ENCODE measurements around the gene ITGA7.

Gene ITGA7

GRCh38 chr12:55718015-55718414, 10.3 kb upstream of the ITGA7 start:
- DNase-seq, result no peak

- DNase-seq, result no peak
Measured at GRCh38 chr12:55717011-55718007, 9.6 kb upstream of the ITGA7 start.

GRCh38 chr12:55716582-55716957, 8.9 kb upstream of the ITGA7 start:
- no peak for DNase-seq

DNA sequence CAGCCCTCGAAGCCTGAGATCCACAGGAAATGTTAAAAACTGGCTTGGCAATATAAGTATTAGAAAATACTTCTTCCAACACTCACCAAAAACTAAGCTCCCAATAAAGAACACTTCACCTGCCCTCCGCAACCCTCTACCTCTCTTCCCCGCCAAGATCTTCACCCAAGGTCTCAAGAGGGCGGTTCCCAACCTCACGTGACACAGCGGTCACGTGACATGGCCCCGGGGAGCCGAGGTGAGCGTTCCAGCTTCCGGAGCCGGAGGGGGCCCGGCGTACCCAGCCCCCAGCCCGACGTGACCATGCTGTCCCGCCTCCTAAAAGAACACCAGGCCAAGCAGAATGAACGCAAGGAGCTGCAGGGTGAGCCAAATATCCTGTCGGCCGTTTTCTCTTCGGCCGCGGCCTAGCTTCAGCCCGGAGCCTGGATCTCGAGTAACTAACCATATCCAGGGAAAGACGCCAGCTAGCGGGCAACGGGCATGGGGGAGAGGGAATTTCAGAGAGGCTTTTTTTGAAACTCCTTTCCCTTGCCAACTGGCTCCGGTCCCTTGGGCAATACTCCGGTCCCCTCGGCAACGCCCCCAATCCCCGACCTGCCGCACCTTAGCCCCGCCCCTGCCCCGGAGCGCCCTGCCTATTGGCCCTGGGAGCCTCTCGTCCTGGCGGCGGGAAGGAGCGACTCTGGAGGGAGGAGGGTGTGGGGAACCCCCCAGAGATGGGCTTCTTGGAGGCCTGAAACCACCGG, 8.3 kb upstream of the ITGA7 start, which contains the start of gene BLOC1S1:
Gene BLOC1S1 (plus strand): TSS at position 214 of the 749 bp plus-strand sequence. CDS start 6 bp downstream, at position 220.
- DNase-seq, result peak; percentile 88

GRCh38 chr12:55715169-55715764, 7.6 kb upstream of the ITGA7 start:
- no peak for DNase-seq

DNA sequence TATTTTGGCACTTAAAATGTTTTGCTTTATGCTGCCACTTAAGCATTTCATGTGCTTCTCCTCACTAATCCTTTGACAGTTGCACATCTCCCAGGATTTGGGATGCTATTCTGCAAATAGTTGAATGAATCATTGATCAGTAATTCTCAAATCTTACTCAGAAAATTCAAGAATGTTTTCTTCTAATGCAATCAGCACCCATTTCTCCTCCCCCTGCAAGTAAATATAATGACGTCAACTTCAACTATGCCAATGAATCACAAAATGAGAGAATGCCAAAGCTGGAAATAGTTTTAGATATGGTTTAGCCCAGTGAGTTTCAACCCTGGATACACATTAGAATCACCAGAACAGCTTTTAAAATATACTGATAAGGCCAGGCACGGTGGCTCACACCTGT, 6.0 kb upstream of the ITGA7 start:
- DNase-seq, result no peak

DNA sequence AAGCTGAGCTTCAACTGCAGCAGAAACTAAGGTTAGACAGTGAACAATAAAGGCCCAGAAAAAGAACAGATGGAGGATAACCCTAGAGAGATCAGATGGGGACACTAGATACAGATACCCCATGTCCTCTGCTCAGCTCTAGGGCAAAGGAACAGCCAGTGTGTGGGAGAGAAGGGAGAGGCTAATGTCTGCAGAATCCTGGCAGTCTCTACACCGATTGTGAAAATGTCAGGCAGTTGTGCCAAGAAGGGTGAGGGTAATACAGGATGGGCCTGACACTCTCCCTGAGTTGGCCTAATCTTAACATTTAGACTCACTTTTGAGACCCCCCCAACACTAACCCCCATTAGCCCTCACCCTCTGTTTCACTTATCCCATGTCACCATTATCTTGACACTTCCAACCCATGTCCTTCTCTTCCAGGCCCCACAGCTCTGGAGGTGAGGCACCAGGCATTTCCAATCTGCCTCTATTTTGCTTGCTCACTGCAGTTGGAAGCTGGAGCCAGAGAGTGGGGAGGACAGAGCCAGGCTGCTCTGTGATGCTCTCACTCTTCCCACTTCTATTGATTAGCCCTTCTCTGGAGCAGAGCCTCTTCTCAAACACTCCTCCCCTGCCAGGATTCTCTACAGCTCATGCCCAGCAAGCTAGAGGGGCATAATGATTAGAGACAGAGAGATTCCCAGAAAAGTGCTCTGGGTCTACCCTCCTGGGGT, 5.2 kb upstream of the ITGA7 start:
- DNase-seq, result no peak

GRCh38 chr12:55711786-55712553, 4.3 kb upstream of the ITGA7 start:
- no peak for DNase-seq

GRCh38 chr12:55708695-55709233, 1.1 kb upstream of the ITGA7 start:
- no peak for DNase-seq

- DNase-seq, result no peak
Measured at GRCh38 chr12:55707219-55707671, 459 bp downstream of the ITGA7 start.

DNA sequence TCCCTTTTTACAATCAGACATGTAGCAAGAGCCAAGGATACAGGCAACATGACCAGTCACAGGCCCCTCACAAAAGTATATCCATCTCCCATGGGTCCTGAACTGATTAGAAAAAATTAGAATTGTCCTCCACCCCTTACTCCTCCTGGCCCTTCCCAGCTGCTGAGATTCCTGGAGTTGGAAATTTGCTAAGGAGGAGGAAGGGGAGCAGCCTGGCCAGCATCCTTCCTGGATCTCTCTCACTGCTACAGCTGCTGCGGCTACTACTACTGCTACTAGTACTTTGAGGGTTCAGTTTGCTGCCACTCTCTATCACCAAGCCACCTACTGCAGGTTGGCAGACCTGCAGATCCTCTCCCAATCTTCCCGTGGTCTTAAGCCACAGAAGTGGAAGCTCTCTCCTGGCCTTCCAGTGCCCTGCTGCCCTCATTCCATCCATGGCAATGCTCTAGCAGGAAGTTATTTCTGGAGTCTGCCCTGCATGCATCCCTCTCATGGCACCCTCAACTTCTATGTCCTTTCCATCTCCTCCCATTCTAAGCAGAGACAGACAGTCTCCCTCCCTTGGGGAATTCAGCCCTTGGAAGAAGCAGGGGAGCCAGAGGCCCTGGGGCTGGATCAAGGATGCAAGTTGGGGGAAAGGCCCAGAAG, 1.0 kb downstream of the ITGA7 start:
- DNase-seq, result no peak

- DNase-seq, result no peak
Measured at GRCh38 chr12:55705782-55706402, 1.8 kb downstream of the ITGA7 start.

DNA sequence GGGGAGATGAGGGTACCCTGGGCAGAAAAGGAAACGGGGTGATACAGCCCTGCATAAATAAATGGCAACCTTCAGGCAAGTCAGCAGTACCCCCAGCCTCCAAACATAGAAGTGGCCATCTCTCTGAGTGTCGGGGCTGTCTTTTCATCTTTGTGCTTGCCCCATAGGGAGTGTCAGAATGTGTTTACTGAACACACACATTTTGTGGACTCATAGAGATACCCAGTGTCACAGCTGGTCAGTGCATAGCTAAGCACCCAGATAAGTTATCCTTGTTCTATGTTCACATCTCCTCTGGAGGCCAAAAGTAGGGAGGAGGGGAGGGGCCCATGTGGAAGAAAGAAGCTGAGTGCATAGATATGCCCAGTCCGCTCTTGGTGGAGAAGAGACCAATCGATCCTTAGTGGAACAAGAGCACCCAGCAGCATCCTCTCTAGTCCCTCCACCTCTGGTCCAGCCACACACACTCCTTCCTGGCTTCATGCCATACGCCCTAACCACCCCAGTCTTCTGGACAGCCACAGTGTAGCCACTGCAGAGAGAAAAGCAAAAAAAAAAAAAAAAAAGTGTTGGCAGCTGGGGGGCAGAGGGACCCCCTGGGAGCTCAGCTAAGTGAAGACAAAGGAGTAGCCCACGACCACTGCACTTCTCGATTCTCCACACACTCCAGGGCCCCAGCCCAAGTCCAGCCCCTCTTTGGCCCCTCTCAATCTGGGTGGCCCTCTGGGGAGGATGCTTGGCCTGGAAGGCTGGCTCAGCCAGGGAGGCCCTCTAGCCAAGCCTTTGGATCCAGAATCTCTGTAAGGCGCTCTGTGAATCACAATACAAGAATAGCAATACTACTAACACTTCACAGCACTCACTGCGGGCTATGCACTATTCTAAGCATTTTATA, 2.6 kb downstream of the ITGA7 start:
- no peak for DNase-seq

DNA sequence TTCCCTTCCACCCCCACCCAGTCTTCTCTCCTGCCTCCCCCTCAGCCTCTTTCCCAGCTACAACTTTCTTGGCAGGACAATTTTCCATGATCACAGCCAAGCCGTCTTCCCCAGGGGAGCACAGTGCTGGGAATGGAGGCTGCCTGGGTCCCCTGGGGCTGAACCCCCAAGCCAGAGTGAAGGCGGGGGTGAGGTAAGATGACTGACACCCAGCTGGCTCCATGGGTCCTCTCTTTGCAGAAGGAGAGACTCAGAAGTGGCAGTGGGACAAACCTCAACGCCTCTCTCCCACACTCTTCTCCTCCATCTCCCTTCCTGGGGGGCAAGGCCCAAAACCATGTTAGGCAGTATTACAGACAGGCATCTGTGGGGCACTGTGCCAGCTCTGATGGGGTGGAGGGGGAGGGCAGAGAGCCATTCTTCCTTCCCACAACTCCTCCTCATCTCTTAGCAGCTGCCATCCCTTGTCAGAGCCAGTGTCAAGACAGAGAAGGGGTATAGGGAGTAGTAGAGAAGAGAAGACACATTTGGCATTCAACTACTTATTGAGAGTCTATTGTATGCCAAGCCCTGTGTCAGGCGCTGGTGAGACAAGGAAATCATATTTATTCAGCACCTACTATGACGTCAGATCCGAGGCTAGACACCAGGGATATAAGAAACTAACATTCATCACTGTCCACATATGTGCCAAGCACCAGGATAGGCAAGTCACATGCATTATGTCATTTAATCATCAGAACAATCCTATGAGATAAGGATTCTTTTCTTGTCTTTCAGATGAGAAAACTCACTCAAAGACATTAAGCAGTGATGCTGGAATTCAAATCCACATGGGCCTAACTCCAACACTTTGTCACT, 3.6 kb downstream of the ITGA7 start:
- DNase-seq, result no peak

DNA sequence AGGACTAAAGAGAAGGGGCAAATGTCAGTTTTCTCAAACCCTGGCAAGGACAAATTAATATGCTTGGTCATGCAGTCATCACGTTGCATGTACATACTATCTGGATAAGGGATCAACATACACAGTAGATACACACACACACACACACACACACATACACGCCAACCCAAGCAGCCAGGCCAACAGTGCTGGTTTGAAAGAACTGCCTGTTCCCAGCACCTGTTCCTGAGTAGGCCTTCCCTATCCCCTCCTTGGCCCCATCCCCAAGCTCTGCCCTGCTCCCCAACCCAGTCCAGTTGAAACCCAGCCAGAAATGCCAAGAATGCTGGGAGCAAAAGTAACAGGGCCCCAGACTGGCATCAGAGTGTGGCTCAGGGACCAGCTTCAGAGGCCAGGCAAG, 4.4 kb downstream of the ITGA7 start:
- no peak for DNase-seq

DNA sequence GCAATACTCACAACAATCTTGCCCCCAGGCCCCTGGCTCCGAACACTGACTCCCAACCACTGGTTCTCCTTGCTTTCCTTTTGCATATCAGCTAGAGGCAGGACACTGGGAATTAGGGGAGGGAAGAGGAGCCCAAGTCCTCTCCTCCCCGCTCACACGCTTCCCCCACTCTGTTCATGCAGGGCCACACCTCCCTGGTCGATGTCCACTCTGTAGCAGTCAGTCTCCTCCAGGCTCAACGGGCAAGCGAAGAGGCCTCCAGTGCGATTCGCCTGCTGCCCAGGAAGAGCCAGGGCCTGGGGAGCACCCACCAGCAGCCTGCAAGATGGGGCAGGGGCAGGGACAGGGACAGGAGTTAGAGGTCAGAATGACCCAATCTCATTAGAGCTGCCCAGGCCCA, 4.8 kb downstream of the ITGA7 start:
- no peak for DNase-seq

DNA sequence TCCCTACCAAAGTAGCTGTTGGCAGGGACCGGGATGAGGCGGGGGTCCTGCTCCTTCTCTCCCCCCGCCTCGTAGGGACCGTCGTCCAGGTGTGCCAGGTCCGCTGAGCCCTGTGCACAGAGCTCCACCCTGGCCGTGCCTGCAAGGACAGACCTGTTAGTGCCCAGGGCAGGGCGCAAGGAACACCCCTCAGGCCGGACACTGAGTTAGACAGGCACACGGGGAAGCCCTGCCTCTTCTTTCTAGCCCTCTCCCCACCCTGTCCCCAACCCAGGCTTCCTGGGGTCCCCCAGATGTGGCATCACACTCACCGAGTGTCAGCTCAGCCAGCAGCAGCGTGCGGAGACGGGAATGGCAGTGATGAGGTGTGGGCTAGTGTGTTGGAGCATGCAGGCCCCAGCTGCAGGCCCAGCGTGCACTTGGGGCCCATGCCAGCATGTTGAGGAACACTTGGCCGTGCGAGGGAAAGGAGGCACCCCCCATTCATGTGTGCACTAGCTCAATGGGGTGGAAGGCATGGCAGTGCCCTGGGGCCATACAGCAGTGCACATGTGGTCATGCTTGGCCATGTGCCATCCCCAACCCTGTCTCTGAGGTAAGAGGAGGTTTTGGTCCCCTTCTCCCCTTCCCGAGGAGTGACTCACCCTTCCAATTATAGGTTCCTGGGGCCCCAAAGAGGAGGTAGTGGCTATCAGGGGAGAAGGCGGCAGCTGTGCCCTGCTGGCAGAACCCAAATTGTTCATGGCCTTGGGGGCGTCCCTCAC, 7.3 kb downstream of the ITGA7 start:
- no peak for DNase-seq
